ENCODE measurements around the gene ESRRB. TPM values are rescaled to one million over a fixed set of nuclear protein-coding genes. Genes with fewer than 3 reads are reported as not detected.

The ESRRB gene
- total RNA-seq, 1 experiment from 2014 or later, result 1.6 TPM

- Mint-ChIP-seq H3K4me1 (peaks cover 6% of the 10 kb centered on the region; the same call in 1 of the 2 replicates), H3K9me3 (no peaks in the 10 kb centered on the region), H3K36me3 (no peaks in the 10 kb centered on the region), H3K27me3 (ENCODE audit: low read depth) (no peaks in the 10 kb centered on the region), H3K27ac (no peak overlapping the region), H3K4me3 (no peak overlapping the region)
- no peak for TF ChIP-seq NFYB (CRISPR knock-in tag; conservative IDR thresholded peaks at IDR 0.05; ENCODE audit: low read depth)
- TF ChIP-seq ATF6 (CRISPR knock-in tag; IDR thresholded peaks at IDR 0.05), result no peak
- no peak for TF ChIP-seq MLX (CRISPR knock-in tag; IDR thresholded peaks at IDR 0.05)
- no peak for TF ChIP-seq SP1 (CRISPR knock-in tag; conservative IDR thresholded peaks at IDR 0.05)
- no peak for TF ChIP-seq ZNF423 (CRISPR knock-in tag; IDR thresholded peaks at IDR 0.05)
- TF ChIP-seq NR2C2 (CRISPR knock-in tag; IDR thresholded peaks at IDR 0.05), result no peak
- TF ChIP-seq JAZF1 (CRISPR knock-in tag; IDR thresholded peaks at IDR 0.05), result no peak
- no peak for TF ChIP-seq RELA (CRISPR knock-in tag; IDR thresholded peaks at IDR 0.05; ENCODE audit: borderline replicate concordance)
- TF ChIP-seq KAT7 (CRISPR knock-in tag; IDR thresholded peaks at IDR 0.05; ENCODE audit: borderline replicate concordance), result no peak
- no peak for TF ChIP-seq PRRX2 (CRISPR knock-in tag; IDR thresholded peaks at IDR 0.05)
- no peak for TF ChIP-seq MYBL2 (CRISPR knock-in tag; IDR thresholded peaks at IDR 0.05)
- no peak for TF ChIP-seq IRF2 (CRISPR knock-in tag; IDR thresholded peaks at IDR 0.05; ENCODE audit: borderline replicate concordance, low read depth)
- no peak for ATAC-seq
- ChIA-PET POLR2A (no interaction called here), CTCF (interaction anchor here (0.9 to 1.3 kb wide), 4 partner anchors 10 to 149 kb away, joined by 3 read pairs; no protein-coding TSS in a partner anchor)
- no peak for DNase-seq (ENCODE audit: low spot score)
Observed at GRCh38 chr14:76499399-76499798, 123.5 kb downstream of the ESRRB start.

- ATAC-seq, result no peak
- TF ChIP-seq ETV6 (CRISPR knock-in tag; IDR thresholded peaks at IDR 0.05) (no peak), NR3C1 (CRISPR knock-in tag; conservative IDR thresholded peaks at IDR 0.05; ENCODE audit: low read depth) (no peak), ZNF425 (CRISPR knock-in tag; conservative IDR thresholded peaks at IDR 0.05) (no peak), ZNF396 (CRISPR knock-in tag; IDR thresholded peaks at IDR 0.05; ENCODE audit: borderline replicate concordance) (no peak), CDX4 (CRISPR knock-in tag; IDR thresholded peaks at IDR 0.05; ENCODE audit: borderline replicate concordance) (no peak), JAZF1 (CRISPR knock-in tag; IDR thresholded peaks at IDR 0.05) (no peak), PRDM15 (CRISPR knock-in tag; IDR thresholded peaks at IDR 0.05) (no peak), ATF1 (CRISPR knock-in tag; IDR thresholded peaks at IDR 0.05) (no peak), ZNF532 (CRISPR knock-in tag; IDR thresholded peaks at IDR 0.05; ENCODE audit: borderline replicate concordance) (no peak)
Observed at GRCh38 chr14:76500011-76500410, 124.1 kb downstream of the ESRRB start.

More at GRCh38 chr14:76500011-76500410, 124.1 kb downstream of the ESRRB start:
- no peak overlapping the region for H3K4me3 Mint-ChIP-seq
- no peaks in the 10 kb centered on the region for H3K27me3 Mint-ChIP-seq (ENCODE audit: low read depth)
- no peak for DNase-seq (ENCODE audit: low spot score)
- H3K27ac Mint-ChIP-seq, result no peak overlapping the region
- POLR2A ChIA-PET, result no interaction called here
- no peaks in the 10 kb centered on the region for H3K36me3 Mint-ChIP-seq
- H3K9me3 Mint-ChIP-seq, result no peaks in the 10 kb centered on the region
- CTCF ChIA-PET, result interaction anchor here (0.9 to 1.3 kb wide), 3 partner anchors 38 to 148 kb away, joined by 3 read pairs; no protein-coding TSS in a partner anchor
- peaks cover 6% of the 10 kb centered on the region; the same call in 1 of the 2 replicates for H3K4me1 Mint-ChIP-seq

Data from WTC11 (cell line).